ENCODE results near the gene SULT4A1. TPM values are rescaled to one million over a fixed set of nuclear protein-coding genes. Genes with fewer than 3 reads are reported as not detected.

SULT4A1 gene
- total RNA-seq, 1 experiment from 2014 or later = 8.4 TPM

GRCh38 chr22:43911351-43911750 lies 49.0 kb upstream of the SULT4A1 start:
- BruUV-seq (replicated peaks) = no TSS peak
- no peak overlapping the region for H3K4me3 ChIP-seq (replicated peaks in 1 of 2; ENCODE audit: low read depth in 1 of 2, low read length in 2 of 2)
- H3K9me2 ChIP-seq (ENCODE audit: insufficient read depth) = no peaks in the 10 kb centered on the region
- POLR2A ChIA-PET = no interaction called here
- H3K36me3 ChIP-seq (ENCODE audit: control insufficient read depth in 1 of 2, insufficient read depth in 2 of 2, low read length in 2 of 2) = no peaks in the 10 kb centered on the region
- no peak for TF ChIP-seq FOSL1 (IDR thresholded peaks at IDR 0.05; ENCODE audit: low read depth)
- TF ChIP-seq MAX (IDR thresholded peaks at IDR 0.05) = no peak
- no peak for TF ChIP-seq RAD21 (IDR thresholded peaks at IDR 0.05; ENCODE audit: low read depth)
- no peak for TF ChIP-seq SP1 (IDR thresholded peaks at IDR 0.05; ENCODE audit: low read depth)
- no peak for TF ChIP-seq JUND (IDR thresholded peaks at IDR 0.05)
- no peak for TF ChIP-seq ELF1 (IDR thresholded peaks at IDR 0.05; ENCODE audit: borderline replicate concordance, low read depth)
- DNase-seq (ENCODE audit: low read depth, low spot score) (no peak), ATAC-seq (no peak)
- no peaks in the 10 kb centered on the region for H4K20me1 ChIP-seq (ENCODE audit: insufficient read depth)
- H3K4me2 ChIP-seq (ENCODE audit: low read length) = no peak overlapping the region
- H3K9me3 ChIP-seq (ENCODE audit: control insufficient read depth in 1 of 2, insufficient read depth in 1 of 2, low read depth in 1 of 2, low read length in 2 of 2) = no peaks in the 10 kb centered on the region
- H3K9ac ChIP-seq (ENCODE audit: low read length) = no peak overlapping the region
- no peaks in the 10 kb centered on the region; a peak in 1 of 4 replicates for H3K4me1 ChIP-seq (ENCODE audit: control insufficient read depth in 1 of 2, insufficient read depth in 2 of 2, low read length in 2 of 2)
- H3K27me3 ChIP-seq (ENCODE audit: insufficient read depth, low read length) = peaks cover 24% of the 10 kb centered on the region; the same call in 1 of the 2 replicates
- CTCF ChIA-PET = interaction anchor here (0.6 kb wide), 1 partner anchor 14 kb away, joined by 3 read pairs; no protein-coding TSS in a partner anchor
- intact Hi-C loops (cut with micrococcal nuclease) = no loop called here
- RAD21 ChIA-PET (ENCODE audit: low non-redundant PET in 1 of 2, low total read pairs in 2 of 2, uncharacterized antibody in 2 of 2, unreplicated experiment in 2 of 2) = no interaction called here
- H2AFZ ChIP-seq (ENCODE audit: low read depth, low read length, poor library complexity, severe bottlenecking) = no peak overlapping the region
- H3K79me2 ChIP-seq (ENCODE audit: insufficient read depth, low read length) = no peaks in the 10 kb centered on the region
- H3K27ac ChIP-seq (ENCODE audit: low read depth, low read length) = no peak overlapping the region

- Histone ChIP-seq H3K9me2 (ENCODE audit: insufficient read depth) (no peaks in the 10 kb centered on the region), H3K4me3 (replicated peaks in 1 of 2; ENCODE audit: low read depth in 1 of 2, low read length in 2 of 2) (no peak overlapping the region), H3K4me1 (ENCODE audit: control insufficient read depth in 1 of 2, insufficient read depth in 2 of 2, low read length in 2 of 2) (no peaks in the 10 kb centered on the region), H3K27me3 (ENCODE audit: insufficient read depth, low read length) (peaks cover 24% of the 10 kb centered on the region; the same call in 1 of the 2 replicates), H3K9ac (ENCODE audit: low read length) (no peak overlapping the region), H3K79me2 (ENCODE audit: insufficient read depth, low read length) (no peaks in the 10 kb centered on the region), H3K27ac (ENCODE audit: low read depth, low read length) (no peak overlapping the region), H2AFZ (ENCODE audit: low read depth, low read length, poor library complexity, severe bottlenecking) (no peak overlapping the region), H3K36me3 (ENCODE audit: control insufficient read depth in 1 of 2, insufficient read depth in 2 of 2, low read length in 2 of 2) (no peaks in the 10 kb centered on the region), H4K20me1 (ENCODE audit: insufficient read depth) (no peaks in the 10 kb centered on the region), H3K4me2 (ENCODE audit: low read length) (no peak overlapping the region), H3K9me3 (ENCODE audit: control insufficient read depth in 1 of 2, insufficient read depth in 1 of 2, low read depth in 1 of 2, low read length in 2 of 2) (no peaks in the 10 kb centered on the region)
- intact Hi-C loops (cut with micrococcal nuclease) = no loop called here
- TF ChIP-seq SRF (IDR thresholded peaks at IDR 0.05; ENCODE audit: low read depth) (no peak), YY1 (IDR thresholded peaks at IDR 0.05; ENCODE audit: extremely low read depth, insufficient replicate concordance, low read depth, low read length) (no peak), CBX3 (IDR thresholded peaks at IDR 0.05; ENCODE audit: low read depth) (no peak), ATF3 (IDR thresholded peaks at IDR 0.05) (no peak), FOSL1 (IDR thresholded peaks at IDR 0.05; ENCODE audit: low read depth) (no peak), EZH2 (IDR thresholded peaks at IDR 0.05) (no peak), POLR2AphosphoS5 (IDR thresholded peaks at IDR 0.05; ENCODE audit: low read depth, low read length) (no peak), ZBTB33 (IDR thresholded peaks at IDR 0.05; ENCODE audit: extremely low read depth, insufficient replicate concordance, low read length) (no peak), RAD21 (IDR thresholded peaks at IDR 0.05; ENCODE audit: low read depth) (no peak), ELF1 (IDR thresholded peaks at IDR 0.05; ENCODE audit: borderline replicate concordance, low read depth) (no peak), SIN3A (IDR thresholded peaks at IDR 0.05; ENCODE audit: low read depth) (no peak), SP1 (IDR thresholded peaks at IDR 0.05; ENCODE audit: low read depth) (no peak), ZFX (IDR thresholded peaks at IDR 0.05) (no peak), POLR2A (IDR thresholded peaks at IDR 0.05; ENCODE audit: borderline replicate concordance, extremely low read depth, insufficient read depth, insufficient read length) (no peak), CTCF (IDR thresholded peaks at IDR 0.05 in 2 of 3, conservative IDR thresholded peaks at IDR 0.05 in 1 of 3; ENCODE audit: borderline replicate concordance in 1 of 3, insufficient read depth in 1 of 3, low read depth in 2 of 3, low read length in 2 of 3) (no peak), MAX (IDR thresholded peaks at IDR 0.05) (no peak)
- CTCF ChIA-PET = no interaction called here
- POLR2A ChIA-PET = no interaction called here
- RAD21 ChIA-PET (ENCODE audit: low non-redundant PET in 1 of 2, low total read pairs in 2 of 2, uncharacterized antibody in 2 of 2, unreplicated experiment in 2 of 2) = no interaction called here
- no TSS peak for BruUV-seq (replicated peaks)
- DNase-seq (ENCODE audit: low read depth, low spot score) (no peak), ATAC-seq (no peak)
Measured at GRCh38 chr22:43910178-43910695, 47.9 kb upstream of the SULT4A1 start.

All from HCT116 (cell line).